ENCODE measurements around the gene IGFALS.

Gene IGFALS

DNA sequence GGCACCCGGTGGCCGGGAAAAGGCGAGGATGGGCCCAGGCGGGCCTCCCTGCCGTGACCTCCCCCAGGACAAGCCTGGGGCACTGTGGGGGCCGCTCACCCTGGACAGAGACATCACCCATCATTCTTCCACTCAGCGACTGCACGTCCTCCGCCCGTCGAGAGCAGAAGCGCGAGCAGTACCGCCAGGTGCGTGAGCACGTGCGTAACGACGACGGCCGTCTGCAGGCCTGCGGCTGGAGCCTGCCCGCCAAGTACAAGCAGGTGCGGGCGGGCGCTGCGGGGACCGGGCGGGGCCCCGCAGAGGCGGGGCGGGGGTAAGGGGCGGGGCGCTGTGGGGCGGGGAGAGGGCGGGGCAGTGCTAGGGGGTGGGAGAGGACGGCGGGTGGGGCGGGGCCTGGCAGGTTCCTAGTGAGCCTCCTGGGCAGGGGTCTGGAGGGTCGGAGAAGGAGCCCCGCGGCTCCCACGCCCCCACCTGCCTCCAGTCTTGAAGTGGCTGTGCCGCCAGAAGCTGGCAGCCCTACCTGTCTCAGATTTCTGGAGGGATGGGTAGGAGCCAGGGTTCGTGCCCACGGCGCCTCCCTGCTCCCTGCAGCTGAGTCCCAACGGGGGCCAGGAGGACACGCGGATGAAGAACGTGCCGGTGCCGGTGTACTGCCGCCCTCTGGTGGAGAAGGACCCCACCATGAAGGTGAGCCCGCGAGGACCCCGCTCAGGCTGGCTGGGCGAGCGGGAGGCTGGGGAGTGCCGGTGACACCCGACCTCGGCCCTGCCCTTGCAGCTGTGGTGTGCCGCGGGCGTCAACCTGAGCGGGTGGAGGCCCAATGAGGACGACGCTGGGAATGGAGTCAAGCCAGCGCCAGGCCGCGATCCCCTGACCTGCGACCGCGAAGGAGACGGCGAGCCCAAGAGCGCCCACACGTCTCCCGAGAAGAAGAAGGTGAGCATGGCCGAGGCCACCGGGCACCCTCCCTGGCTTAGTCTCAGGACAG lies 29.7 kb downstream of the IGFALS start:
- no peak for DNase-seq

DNA sequence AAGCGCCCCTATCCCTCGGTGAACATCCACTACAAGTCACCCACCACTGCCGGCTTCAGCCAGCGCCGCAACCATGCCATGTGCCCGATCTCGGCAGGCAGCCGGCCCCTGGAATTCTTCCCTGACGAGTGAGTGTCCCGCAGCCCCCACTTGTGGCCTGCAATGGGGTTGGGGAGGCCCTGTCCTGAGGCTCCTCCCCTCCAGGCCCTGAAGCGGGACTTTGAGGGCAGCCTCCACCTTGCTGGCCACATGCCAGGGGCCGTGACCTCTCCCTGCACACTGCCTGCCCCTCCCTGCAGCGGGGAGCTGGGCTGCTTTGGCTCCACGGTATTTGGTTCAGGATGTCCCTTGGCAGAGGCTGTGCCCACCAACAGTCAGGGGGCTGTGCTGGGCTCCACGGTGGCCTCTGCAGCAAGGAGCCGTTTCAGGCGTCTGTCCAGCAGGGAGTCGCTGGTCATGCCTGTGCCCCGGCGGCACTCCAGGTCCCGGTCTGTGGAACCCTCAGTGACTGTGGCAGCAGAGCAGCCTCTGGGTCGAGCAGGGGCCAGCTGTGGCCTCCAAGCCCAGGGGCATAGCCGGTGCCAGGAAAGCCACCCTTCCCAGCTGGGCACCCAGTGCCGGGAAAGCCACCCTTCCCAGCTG lies 30.5 kb downstream of the IGFALS start:
- no peak for DNase-seq

DNA sequence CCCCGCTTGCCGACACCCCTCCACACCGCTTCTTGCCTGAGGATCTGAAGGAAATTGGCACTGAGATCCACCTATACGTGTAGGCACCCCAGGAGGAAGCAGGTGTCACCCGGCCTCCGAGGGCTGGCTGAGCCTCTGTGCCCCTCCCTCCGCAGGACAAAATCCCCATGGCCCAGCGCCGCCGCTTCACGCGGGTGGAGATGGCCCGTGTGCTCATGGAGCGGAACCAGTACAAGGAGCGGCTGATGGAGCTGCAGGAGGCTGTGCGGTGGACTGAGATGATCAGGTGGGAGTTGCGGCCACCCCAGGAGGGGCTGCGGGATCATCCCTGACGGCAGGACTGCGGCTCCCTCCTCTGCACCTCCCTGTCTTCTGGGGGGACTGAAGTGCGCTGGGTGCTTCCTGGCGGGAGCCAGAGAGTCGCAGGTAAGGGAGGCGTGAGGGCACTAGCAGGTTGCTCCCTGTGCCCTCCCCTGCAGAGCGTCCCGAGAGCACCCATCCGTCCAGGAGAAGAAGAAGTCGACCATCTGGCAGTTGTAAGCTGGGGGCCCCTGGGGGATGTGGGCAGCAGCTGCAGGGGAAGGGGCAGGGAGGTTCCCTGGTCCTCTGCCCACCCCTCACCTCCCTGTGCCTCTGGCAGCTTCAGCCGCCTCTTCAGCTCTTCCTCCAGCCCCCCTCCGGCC lies 31.2 kb downstream of the IGFALS start:
- no peak for DNase-seq

DNA sequence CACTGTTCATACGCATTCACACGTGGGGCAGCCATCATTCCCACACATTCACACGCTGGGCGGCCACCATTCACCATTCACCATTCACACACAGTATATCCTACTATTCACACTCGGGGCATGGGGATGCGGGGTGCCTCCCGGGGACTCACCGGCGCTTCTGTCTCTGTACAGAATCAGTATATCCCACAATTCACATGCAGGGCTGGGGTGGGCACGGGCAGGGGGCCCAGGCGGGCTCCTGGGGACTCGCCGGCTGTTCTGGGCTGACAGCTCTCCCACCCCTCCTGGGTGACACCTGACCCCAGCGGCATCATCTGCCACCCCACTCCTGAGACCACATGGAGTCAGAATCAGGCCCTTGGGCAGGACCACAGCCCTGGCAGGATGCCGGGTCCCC lies 31.8 kb downstream of the IGFALS start:
- DNase-seq, result no peak

DNA sequence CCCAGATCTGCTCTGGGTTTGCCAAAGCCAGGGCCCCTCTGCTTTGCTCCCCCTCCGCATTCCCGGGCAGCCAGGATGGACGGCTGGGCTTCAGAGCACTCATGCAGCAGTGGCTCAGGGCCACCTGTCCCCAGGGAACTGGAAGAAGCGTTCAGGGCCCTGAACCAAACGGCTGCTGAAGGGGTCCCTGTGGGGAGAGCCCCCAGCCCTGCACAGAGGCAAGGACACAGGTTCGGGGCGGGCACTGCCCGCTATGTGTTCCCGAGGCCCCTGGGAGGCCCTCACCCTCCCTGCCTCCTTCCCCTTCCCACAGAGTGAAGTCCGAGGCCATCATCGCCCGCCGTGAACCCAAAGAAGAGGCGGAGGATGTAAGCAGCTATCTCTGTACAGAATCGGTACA lies 32.6 kb downstream of the IGFALS start:
- no peak for DNase-seq

DNA sequence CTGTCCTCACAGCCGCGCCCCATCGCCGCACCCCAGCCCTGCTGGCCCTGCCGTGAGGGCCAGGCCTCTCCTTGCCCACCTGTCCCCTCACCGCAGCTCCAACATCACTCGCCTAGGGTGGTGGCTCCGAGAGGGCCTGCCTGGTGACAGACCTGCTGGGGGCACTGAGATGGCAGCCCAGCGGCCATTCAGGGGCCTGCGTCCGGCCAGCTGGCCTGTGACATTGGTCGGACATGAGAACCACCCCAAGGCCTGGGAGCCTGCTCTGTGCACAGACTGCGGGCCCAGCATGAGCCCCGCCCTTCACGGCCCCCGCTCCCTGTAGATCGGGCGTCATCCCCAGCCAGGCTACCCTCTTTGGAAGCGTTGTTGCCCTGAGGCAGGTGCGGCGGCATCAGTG lies 34.0 kb downstream of the IGFALS start:
- no peak for DNase-seq

DNA sequence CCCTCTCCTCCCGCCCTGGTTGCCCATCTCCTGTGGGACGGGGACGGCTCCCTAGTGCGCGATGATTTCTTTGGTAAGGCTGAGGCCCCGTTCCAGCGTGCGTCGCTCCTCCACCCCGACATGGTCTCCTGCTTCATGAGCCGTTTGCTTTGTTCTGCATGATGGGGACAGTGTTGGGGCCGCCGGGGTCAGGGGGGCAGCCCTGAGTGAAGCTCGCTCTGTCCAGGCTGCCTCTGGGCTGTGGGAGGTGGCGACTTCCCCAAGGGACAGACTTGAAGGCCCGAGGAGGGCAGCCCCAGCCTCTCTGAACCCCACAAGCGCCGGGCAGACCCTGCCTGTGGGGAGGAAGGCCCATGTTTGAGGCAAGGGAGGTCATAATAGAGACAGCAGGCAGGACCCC lies 34.6 kb downstream of the IGFALS start:
- no peak for DNase-seq

DNA sequence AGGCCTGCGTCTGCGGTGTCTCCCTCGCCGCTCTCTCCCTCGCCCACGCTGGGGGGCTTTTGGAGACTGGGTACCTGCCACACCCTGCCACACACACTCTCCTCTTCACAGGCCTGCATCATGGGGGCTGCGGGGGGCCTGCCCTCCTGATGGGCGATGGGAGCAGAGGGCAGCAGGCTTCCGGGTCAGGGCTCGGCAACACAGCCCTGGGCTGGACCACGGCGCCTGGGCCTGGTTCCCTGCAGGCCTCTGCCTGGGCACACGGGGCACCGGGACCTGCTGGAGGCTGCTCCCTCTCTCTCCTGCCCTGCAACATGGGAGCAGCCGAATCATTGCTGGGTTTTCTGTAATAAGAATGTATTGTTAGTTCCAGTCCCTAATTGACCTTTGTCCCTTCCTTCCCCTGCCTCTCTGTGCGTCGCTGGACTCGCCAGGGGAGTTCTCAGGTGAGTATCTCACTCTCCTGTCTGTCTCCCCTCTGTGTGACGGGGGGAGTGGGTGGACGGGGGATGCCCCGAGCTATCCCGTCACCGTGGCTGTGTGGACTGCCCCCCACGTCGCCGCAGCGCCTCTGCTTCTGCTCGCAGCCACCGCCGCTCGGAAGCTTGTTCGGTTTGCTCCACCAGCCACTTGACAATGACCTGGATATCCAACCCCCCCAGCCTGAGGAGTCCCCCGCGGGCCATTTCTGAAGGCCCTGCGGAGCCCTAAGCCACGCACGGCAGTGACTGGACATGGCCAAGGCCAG lies 35.6 kb downstream of the IGFALS start:
- DNase-seq, result no peak

DNA sequence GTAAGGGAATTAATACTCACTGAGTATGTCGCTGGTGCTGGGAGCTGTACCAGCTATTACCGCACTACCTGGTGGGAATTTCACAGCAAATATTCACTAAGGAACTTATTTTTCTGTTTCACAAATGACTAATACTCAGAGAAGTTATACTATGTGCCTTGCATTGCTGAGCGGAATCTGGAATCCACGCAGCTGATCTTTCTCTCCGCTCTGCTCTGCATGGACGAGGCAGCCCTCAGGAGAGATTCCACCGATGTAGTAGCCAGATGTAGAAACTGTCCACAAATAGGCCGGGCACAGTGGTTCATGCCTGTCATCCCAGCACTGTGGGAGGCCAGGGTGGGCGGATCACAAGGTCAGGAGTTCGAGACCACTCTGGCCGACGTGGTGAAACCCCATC lies 39.3 kb downstream of the IGFALS start:
- no peak for DNase-seq

DNA sequence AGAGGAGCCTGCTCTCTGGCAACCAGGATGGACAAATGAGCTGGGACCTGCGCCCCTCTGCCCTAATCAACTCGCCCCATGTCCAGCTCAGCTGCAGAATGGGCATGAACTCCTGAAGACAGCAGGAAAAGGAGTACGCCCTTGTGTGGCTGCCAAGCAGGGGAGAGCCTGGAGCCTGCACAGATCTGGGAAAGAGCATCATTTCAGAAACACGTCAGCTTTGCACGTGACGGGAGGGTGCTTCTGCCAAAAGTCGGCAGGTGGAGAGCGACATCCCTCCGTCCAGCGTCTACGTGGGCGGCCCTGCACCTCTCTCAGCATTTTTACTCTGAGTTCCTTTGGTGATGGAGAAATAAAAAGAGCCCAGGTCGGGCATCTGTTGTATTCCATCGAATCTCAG lies 40.7 kb downstream of the IGFALS start:
- no peak for DNase-seq

DNA sequence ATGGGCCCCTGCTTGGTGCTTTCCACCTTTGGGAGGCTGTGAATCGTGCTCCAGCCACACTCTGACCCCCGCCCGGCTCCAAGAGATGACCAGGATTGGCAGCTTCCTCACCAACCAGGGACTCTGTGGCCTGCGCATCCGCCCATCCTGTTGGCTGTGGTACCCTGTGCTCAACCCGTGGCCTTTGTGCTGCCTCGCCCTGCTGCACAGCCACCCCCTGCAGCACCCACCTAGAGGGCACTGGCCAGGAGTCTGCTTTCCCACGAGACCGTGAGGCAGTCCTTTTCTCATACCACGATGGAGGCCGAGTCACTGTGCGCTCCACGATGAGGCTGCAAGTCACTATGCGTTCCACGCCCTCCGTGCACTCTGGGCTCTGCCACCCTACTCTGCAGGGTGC lies 41.6 kb downstream of the IGFALS start:
- no peak for DNase-seq

DNA sequence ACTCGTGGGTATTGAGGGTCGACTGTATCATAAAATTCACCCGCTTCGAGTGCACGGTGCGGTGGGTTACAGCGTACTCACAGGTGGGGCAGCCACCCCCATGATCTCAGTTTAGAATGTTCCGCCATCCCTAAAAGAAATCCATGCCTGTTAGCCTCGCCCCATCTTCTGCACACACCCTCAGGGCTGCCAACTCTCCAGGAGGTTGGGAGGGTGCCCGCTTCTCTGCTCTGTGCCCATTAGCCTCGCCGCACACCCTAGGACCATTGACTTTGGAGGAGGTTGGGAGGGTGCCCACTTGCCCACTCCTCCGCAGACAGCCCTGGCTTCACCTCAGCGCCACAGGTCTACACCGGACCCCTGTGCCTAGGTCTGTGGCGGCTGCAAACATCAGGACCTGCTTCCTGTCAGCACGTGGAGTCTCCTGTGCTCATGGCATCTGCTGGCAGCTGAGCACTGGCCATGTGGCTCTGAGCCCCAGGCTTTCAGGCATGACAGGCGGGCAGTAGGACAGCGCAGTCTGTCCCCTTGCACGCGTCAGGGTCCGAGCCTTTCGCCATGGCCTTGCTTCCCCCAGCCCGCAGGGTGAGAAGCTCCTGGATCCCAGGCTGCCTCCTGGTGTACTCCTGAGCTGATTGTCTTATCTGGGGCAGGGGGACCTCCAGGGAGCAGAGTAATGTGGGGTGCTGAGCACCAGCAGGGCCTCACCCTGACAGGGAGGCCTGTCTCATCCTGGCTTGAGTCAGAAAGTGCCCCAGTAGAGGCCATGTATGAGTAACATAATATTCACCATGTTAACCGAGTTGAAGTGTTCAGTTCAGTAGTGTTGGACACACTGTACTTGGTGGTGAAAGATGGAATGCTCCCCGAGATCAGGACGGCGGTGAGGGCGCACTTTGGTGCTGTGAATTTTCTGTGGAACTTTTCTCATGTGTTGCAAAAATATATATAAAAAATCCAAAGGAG lies 44.1 kb downstream of the IGFALS start:
- no peak for DNase-seq

DNA sequence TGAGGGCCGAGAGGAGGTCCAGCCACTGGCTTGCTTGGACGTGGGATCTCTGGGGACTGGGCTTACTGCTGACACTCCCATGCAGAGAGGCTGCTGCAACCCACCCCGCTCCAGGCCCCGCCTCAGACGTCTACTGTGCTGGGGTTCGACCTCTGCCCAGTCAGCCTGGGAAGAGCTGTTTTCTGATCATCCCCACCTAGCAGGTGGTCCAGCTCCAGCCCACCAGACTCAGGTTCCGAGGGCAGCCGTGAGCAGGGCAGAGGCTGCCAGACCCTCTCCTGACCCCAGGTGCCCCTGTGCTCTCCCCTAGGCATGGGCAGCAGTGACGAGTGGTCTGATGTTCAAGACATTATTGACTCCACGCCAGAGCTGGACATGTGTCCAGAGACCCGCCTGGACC lies 45.6 kb downstream of the IGFALS start:
- no peak for DNase-seq

DNA sequence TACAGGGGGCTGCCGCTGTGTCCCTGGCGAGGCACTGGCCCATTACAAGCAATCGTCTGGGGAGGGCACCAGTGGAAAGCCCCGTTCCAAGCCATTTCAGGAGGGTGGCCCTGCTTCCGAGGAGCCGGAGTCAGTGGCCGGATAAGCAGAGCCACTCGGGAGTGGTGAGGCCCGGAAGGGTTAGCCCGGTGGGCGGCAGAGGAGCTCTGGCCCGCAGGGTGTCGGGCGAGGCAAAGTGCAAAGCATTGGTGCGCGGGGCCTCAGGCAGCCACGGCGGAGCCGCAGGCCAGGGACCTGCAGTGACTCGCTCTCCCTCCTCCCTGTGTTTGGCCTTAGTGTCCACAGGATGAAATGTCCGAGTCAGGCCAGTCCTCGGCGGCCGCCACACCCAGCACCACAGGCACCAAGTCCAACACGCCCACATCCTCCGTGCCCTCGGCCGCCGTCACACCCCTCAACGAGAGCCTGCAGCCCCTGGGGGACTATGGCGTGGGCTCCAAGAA lies 46.8 kb downstream of the IGFALS start:
- no peak for DNase-seq

DNA sequence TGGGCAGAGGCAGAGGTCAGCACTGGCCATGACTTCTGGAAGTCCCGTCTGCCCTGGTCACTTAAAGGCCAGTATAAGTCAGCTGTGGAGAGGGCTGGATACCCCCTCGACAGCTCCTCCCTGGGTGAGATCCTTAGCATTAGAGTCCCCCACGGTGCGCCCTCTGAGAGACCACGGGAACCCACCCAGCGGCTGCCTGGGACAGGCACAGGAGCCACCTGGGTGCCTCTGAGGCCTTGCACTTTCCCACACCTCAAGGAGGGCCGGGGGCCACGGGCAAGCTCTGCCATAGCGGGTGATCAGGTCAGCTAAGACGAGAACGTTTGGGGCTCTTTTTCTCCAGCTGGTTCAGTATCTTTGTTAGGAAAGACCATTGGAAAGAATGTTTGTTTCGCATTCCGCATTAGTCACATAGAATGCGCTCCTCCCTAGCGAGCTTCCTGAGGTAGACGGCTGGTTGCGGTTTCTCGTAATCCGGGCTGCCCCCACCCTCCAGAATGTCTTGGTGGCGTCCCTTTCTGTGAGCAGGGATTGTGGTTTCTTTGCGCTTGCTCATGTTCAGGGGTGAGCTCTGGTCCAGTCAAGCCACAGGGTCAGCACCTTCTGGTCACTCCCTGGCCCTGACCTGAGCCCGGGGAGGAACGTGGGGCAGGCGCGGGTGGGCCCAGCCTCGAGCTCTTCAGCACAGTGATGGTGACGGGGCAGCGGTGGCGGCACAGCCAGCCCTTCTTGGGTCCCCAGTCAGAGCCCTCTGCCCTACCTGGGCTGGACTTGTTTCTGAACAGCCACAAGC lies 47.4 kb downstream of the IGFALS start:
- no peak for DNase-seq

DNA sequence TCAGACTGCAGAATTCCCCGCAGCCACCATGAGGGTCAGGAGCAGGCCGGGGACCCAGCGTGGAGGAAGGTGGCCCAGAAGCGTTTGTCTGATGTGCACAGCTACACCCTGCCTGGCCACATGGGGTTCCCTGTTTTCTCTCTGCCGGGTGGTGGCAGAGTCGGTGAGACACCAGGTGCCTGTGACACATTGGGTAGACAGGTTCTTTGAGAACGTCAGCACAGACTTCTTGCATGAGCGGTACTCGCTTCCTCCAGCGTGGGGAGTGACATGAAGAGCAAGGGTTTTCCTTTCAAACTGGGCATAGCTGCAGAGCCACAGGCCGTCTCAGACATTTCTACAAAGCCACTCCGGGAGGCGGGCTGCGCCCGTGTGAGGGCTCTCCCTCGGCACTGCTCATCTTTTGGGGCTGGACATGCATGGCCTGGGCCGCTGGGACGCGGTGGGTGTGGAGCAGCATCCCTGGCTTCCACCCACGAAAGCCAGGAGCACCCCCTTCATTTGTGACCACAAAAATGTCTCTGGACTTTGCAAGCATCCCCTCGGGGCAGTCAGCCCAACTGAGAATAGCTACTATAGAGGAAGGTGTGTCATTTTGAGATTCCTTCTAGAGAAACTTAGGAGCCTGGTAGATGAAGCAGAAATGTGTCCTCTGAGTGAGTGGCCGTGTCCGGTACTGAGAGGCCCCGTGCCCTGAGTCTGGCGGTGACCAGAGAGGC lies 48.2 kb downstream of the IGFALS start:
- DNase-seq, result no peak

DNA sequence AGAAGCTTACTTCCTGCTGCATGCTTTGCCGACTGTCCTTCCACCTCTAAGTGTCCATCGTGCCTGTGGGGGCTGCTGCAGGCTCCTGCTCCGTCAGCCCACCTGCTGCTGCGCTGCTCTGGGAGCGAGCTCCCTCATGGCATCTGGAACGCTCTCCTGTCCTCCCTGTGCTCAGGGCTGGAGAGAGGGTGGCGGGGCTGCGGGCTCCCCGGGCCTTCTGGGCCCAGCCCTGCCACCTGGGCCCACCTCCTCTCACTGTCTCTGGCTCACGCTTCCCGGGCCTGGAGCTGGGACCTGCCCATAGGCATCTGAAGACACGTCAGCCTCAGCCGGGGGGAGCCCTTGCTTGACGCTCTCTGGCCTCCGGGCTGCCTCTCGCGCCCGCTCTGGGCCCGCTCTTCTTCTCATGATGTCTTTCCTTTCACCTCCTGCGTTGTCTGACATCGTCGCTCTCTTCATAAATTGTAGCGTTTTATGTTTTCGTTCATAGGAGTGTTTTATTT lies 49.1 kb downstream of the IGFALS start:
- DNase-seq, result no peak

DNA sequence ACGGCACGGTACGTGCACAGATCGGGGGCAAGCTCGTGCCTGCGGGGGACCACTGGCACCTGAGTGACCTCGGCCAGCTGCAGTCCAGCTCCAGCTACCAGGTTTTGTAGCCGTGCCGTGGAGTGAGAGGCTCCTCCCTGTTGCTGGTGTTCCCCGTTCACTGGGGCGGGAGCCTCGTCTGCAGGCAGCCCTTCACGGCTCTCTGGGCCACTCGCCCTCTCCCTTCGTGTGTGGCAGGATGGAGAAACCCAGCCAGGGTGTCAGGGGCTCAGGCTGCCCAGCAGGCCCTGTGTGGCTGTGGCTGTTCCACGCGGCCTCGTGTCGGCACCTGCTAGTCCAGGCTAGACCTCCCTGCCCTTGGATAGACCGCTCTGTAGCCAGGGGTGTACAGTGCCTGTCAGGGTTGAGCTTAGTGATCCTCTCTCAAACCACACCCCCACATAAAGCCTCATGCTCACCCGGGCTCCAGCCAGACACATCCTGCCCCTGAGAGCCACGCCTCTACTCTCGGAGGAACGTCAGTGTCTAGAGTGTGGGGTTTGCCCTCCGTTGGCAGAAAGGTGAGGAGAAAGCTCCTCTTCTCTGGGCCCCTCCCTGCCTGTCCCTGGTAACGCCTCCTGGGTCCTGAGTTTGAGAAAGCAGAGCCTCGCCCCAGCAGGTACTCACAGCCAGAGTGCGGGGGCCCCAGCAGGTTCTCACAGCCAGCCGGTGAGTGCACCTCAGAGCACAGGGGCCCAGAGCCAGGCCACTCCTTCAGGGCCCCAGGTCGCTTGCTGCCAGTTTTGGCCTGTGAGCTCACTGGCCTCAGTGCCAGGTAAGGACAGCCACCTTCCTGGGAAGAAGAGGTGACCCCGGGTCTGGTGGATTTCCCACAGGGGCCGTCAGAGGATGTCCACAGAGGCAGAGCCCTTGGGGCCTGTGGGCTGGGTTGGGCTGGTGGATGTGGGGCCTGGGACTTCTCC lies 49.8 kb downstream of the IGFALS start:
- DNase-seq, result no peak

Data from activated CD4-positive, CD25-positive, alpha-beta regulatory T cell (primary cell).